ENCODE results near the gene SAMD11. TPM values are rescaled to one million over a fixed set of nuclear protein-coding genes. Genes with fewer than 3 reads are reported as not detected.

SAMD11 gene
- total and polyA plus RNA-seq, 2 experiments from 2014 or later: 32.2 to 146 TPM

DNA sequence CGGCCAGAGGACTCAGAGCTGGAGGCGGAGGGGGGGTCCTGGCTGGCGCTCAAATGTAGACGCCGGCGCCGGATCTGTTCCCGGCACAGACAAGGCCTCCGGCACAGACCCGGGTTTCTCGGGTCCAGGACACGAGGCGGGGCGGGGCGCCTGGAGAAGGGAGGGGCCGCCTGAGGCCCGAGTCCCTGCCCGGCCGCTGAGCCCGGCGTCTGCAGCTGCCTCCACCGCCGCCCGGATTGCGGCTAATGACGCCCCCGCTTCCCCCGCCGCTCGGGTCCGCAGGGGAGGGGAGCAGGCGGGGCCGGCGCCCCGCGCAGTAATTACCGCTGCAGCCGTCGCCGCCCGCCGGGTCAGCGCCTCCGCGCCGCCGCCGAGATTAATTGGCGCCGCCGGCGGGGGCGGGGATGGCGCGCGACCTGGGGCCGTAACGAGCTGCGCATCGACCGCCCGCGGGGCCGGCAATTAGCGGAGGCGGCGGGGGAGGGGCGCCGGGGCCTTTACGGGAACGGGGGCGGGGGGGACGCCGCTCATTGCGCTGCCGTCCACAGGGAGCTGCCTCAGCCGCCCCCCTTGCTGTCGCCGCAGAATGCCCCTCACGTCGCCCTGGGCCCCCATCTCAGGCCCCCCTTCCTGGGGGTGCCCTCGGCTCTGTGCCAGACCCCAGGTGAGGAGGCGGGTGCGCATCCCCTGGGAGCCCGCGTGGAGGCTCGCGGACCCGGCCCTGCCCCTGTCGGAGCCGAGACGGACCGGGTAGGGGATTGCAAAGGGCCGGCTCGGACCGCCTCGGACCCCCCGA is 18.1 kb downstream of the SAMD11 start:
- Histone ChIP-seq H3K9me3 (ENCODE audit: low read depth) (no peaks in the 10 kb centered on the region), H3K36me3 (no peaks in the 10 kb centered on the region), H3K4me1 (ENCODE audit: low read depth) (peaks cover 18% of the 10 kb centered on the region), H3K4me3 (peak overlapping the region; percentile 34), H3K27me3 (peaks cover 25% of the 10 kb centered on the region), H3K27ac (no peak overlapping the region)
- TF ChIP-seq, protein P1, sequence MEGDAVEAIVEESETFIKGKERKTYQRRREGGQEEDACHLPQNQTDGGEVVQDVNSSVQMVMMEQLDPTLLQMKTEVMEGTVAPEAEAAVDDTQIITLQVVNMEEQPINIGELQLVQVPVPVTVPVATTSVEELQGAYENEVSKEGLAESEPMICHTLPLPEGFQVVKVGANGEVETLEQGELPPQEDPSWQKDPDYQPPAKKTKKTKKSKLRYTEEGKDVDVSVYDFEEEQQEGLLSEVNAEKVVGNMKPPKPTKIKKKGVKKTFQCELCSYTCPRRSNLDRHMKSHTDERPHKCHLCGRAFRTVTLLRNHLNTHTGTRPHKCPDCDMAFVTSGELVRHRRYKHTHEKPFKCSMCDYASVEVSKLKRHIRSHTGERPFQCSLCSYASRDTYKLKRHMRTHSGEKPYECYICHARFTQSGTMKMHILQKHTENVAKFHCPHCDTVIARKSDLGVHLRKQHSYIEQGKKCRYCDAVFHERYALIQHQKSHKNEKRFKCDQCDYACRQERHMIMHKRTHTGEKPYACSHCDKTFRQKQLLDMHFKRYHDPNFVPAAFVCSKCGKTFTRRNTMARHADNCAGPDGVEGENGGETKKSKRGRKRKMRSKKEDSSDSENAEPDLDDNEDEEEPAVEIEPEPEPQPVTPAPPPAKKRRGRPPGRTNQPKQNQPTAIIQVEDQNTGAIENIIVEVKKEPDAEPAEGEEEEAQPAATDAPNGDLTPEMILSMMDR (IDR thresholded peaks at IDR 0.05; ENCODE audit: low read depth, low read length): no peak
- peak; percentile 68 to 95 for DNase-seq (ENCODE audit: low read depth in 1 of 2, low spot score in 1 of 2)

- H3K4me1 ChIP-seq (ENCODE audit: low read depth): peaks cover 18% of the 10 kb centered on the region
These were observed 18.7 kb downstream of the SAMD11 start for GRCh38 chr1:942411-942821.

DNA sequence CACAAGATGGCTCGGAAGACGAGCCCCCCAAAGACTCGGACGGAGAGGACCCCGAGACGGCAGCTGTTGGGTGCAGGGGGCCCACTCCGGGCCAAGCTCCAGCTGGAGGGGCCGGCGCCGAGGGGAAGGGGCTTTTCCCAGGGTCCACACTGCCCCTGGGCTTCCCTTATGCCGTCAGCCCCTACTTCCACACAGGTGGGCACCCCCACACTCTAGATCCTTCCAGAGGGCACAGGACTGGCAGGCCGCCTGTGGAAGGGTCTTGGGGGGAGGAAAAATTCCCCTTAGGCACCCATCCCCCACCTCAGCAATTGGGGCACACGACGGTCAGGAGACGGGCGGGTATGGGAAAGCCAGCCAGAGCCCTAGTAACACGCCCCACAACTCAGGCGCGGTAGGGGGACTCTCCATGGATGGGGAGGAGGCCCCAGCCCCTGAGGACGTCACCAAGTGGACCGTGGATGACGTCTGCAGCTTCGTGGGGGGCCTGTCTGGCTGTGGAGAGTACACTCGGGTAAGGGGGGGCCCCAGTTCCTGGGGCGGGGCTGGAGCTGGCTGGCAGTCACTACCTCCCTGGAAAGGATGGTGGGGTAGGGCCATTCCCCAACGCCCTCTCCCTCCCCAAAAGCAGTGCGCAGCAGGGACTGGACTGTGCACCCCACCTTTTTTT is 19.3 kb downstream of the SAMD11 start:
- peaks cover 4% of the 10 kb centered on the region for H3K36me3 ChIP-seq
- no peaks in the 10 kb centered on the region for H3K9me3 ChIP-seq (ENCODE audit: low read depth)
- H3K27me3 ChIP-seq: peaks cover 25% of the 10 kb centered on the region
- DNase-seq (ENCODE audit: low read depth in 1 of 2, low spot score in 1 of 2): peak in 1 of 2 donors; percentile 90
- H3K27ac ChIP-seq: no peak overlapping the region
- TF ChIP-seq, protein P1 (IDR thresholded peaks at IDR 0.05; ENCODE audit: low read depth, low read length): no peak
- H3K4me1 ChIP-seq (ENCODE audit: low read depth): peaks cover 18% of the 10 kb centered on the region
- H3K4me3 ChIP-seq: peak overlapping the region; percentile 34

More at GRCh38 chr1:942411-942821, 18.7 kb downstream of the SAMD11 start:
- no peaks in the 10 kb centered on the region for H3K36me3 ChIP-seq
- TF ChIP-seq, protein P1 (IDR thresholded peaks at IDR 0.05; ENCODE audit: low read depth, low read length): no peak
- no peaks in the 10 kb centered on the region for H3K9me3 ChIP-seq (ENCODE audit: low read depth)
- H3K27me3 ChIP-seq: peaks cover 25% of the 10 kb centered on the region
- peak; percentile 51 to 63 for DNase-seq (ENCODE audit: low read depth in 1 of 2, low spot score in 1 of 2)
- H3K27ac ChIP-seq: no peak overlapping the region
- H3K4me3 ChIP-seq: peak overlapping the region; percentile 34

DNA sequence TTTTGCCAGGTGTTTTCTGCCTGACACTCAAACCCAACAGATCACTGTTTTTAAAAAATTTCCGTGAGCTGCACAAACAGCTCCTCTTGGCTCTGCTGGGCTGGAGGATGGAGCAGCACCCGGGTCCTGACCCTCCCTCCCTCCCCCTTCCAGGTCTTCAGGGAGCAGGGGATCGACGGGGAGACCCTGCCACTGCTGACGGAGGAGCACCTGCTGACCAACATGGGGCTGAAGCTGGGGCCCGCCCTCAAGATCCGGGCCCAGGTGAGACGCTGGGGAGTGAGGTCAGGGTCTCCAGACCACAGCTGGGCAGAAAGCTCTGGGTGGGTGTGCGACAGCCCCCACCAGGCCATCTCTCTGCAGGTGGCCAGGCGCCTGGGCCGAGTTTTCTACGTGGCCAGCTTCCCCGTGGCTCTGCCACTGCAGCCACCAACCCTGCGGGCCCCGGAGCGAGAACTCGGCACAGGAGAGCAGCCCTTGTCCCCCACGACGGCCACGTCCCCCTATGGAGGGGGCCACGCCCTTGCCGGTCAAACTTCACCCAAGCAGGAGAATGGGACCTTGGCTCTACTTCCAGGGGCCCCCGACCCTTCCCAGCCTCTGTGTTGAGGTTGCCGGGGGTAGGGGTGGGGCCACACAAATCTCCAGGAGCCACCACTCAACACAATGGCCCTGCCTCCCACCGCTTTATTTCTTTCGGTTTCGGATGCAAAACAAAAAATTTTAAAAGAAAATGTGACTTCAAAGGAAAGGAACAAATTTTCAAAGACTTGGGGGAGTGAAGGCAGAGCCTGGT is 20.0 kb downstream of the SAMD11 start:
- H3K36me3 ChIP-seq: peaks cover 5% of the 10 kb centered on the region
- no peak overlapping the region for H3K27ac ChIP-seq
- TF ChIP-seq, protein P1 (IDR thresholded peaks at IDR 0.05; ENCODE audit: low read depth, low read length): no peak
- no peaks in the 10 kb centered on the region for H3K9me3 ChIP-seq (ENCODE audit: low read depth)
- no peak for DNase-seq (ENCODE audit: low read depth in 1 of 2, low spot score in 1 of 2)
- H3K4me1 ChIP-seq (ENCODE audit: low read depth): peaks cover 18% of the 10 kb centered on the region
- H3K4me3 ChIP-seq: no peak overlapping the region
- peaks cover 25% of the 10 kb centered on the region for H3K27me3 ChIP-seq
